Activated B cell treated with CpG ODN at 0.5 μM for 24 hours (primary cell): ENCODE measurements around the gene CACNA1B. TPM values are rescaled to one million over a fixed set of nuclear protein-coding genes. Genes with fewer than 3 reads are reported as not detected.
"Not testable (repeated sequence)": the region's sequence is repeated elsewhere in the genome, so short reads cannot be mapped to it uniquely, and the experiment has no call there.

ENCODE experiments used
- ATAC-seq: fragments of 200-7000 bp; cut with Tn5 transposase; one replicate; pipeline ENCODE4 v1.10.0; 2021; ENCODE audit warnings: low read depth, mild to moderate bottlenecking, moderate library complexity
- CTCF ChIA-PET: fragments of 350-600 bp; sonication (Branson Sonifier 250); formaldehyde crosslinking; loops from one replicate; lab custom pipeline; 2021; ENCODE audit warnings: antibody characterized with exemption; lab: Charles Lee
- POLR2A ChIA-PET: fragments of 350-600 bp; sonication (Branson Sonifier 250); formaldehyde crosslinking; loops from one replicate; lab custom pipeline; 2021; ENCODE audit warnings: antibody characterized with exemption; lab: Charles Lee
- DNase-seq: peaks from one replicate; pipeline ENCODE4 v3.0.0; 2022
- H3K27ac Mint-ChIP-seq: one replicate; pipeline ENCODE4 v1.8.0; 2020; ENCODE audit warnings: mixed read lengths
- H3K27me3 Mint-ChIP-seq: one replicate; pipeline ENCODE4 v1.8.0; 2021; ENCODE audit warnings: mixed read lengths
- H3K36me3 Mint-ChIP-seq: one replicate; pipeline ENCODE4 v1.8.0; 2021; ENCODE audit warnings: low read depth, mixed read lengths
- H3K4me1 Mint-ChIP-seq: one replicate; pipeline ENCODE4 v1.8.0; 2021; ENCODE audit warnings: mixed read lengths
- H3K4me3 Mint-ChIP-seq: one replicate; pipeline ENCODE4 v1.8.0; 2020; ENCODE audit warnings: mild to moderate bottlenecking, mixed read lengths
- H3K9me3 Mint-ChIP-seq: one replicate; pipeline ENCODE4 v1.8.0; 2020; ENCODE audit warnings: mixed read lengths
- CTCF ChIP-seq: fragments of 200-600 bp; IDR thresholded peaks from one replicate; pipeline ENCODE4 v1.8.0; 2022; ENCODE audit warnings: antibody characterized with exemption, mild to moderate bottlenecking
- intact Hi-C: fragments of 100-400 bp; cut with micrococcal nuclease; formaldehyde crosslinking; loops from one replicate; pipeline ENCODE4 v1.15.1; 2024
- total RNA-seq: library from RNA; stranded (reverse); gene quantifications from 2 replicates; pipeline ENCODE4 v1.2.3, GENCODE V29; 2022

CACNA1B gene
- total RNA-seq, 1 donor from 2014 or later: 1.5 TPM

DNA sequence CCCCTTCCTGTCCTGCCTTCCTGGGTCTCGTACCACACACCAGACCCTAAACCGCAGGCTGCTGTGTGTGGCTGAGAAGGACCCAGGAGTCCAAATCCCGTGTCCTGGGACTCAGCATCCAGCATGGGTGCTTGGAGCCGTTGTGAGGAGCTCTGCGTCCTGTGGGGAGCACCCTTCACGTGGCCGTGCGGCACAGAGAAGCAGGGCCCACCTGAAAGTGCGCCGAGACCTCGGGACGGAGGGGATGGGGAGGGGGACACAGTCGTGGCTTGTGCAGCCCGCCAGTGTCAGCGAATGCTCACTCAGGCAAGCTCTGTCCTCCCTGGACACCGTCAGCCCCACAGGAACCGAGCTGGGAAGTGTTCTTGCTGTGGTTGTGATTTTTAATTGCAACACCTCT is 244.6 kb downstream of the CACNA1B start:
- ChIA-PET CTCF (no interaction called here), POLR2A (interaction anchor here (0.5 kb wide), 1 partner anchor 197 kb away, joined by 3 read pairs; no protein-coding TSS in a partner anchor)
- no peak for TF ChIP-seq CTCF
- Mint-ChIP-seq H3K4me3 (no peak overlapping the region), H3K36me3 (no peaks in the 10 kb centered on the region), H3K9me3 (no peaks in the 10 kb centered on the region), H3K27ac (no peak overlapping the region), H3K27me3 (no peaks in the 10 kb centered on the region), H3K4me1 (no peaks in the 10 kb centered on the region)
- ATAC-seq: no peak
- intact Hi-C loops: no loop called here
- DNase-seq: no peak

GRCh38 chr9:138122676-138123075 is 245.1 kb downstream of the CACNA1B start:
- Mint-ChIP-seq H3K36me3 (no peaks in the 10 kb centered on the region), H3K4me3 (no peak overlapping the region), H3K4me1 (no peaks in the 10 kb centered on the region), H3K27ac (no peak overlapping the region), H3K27me3 (no peaks in the 10 kb centered on the region), H3K9me3 (no peaks in the 10 kb centered on the region)
- intact Hi-C loops: no loop called here
- DNase-seq (no peak), ATAC-seq (no peak)
- ChIA-PET POLR2A (interaction anchor here (0.5 kb wide), 1 partner anchor 197 kb away, joined by 3 read pairs; no protein-coding TSS in a partner anchor), CTCF (no interaction called here)
- no peak for TF ChIP-seq CTCF

GRCh38 chr9:138123086-138123485 is 245.5 kb downstream of the CACNA1B start:
- ChIA-PET CTCF (no interaction called here), POLR2A (no interaction called here)
- intact Hi-C loops: no loop called here
- ATAC-seq (no peak), DNase-seq (no peak)
- Mint-ChIP-seq H3K4me3 (no peak overlapping the region), H3K27ac (no peak overlapping the region), H3K9me3 (no peaks in the 10 kb centered on the region), H3K36me3 (no peaks in the 10 kb centered on the region), H3K4me1 (no peaks in the 10 kb centered on the region), H3K27me3 (no peaks in the 10 kb centered on the region)
- TF ChIP-seq CTCF: no peak

DNA sequence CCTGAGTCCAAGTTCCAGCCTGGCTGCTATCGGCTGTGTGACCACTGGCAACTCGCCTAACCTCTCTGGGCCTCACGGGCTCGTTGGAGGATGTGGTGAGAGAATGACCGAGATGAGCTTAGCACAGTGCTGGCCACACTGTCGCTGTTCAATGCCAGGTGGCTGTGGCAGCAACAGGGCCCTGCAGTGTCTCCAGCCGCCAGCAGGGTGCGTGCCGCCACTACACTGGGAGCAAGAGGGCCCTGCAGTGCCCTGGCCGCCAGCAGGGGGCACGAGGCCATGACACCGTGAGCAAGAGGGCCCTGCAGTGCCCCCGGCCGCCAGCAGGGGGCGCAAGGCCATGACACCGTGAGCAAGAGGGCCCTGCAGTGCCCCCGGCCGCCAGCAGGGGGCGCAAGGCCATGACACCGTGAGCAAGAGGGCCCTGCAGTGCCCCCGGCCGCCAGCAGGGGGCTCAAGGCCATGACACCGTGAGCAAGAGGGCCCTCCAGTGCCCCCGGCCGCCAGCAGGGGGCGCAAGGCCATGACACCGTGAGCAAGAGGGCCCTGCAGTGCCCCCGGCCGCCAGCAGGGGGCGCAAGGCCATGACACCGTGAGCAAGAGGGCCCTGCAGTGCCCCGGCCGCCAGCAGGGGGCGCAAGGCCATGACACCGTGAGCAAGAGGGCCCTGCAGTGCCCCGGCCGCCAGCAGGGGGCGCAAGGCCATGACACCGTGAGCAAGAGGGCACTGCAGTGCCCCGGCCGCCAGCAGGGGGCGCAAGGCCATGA is 248.7 kb downstream of the CACNA1B start:
- intact Hi-C loops, H3K27ac Mint-ChIP-seq, ATAC-seq, POLR2A ChIA-PET, H3K4me1 Mint-ChIP-seq, H3K4me3 Mint-ChIP-seq, DNase-seq, H3K36me3 Mint-ChIP-seq, H3K27me3 Mint-ChIP-seq, H3K9me3 Mint-ChIP-seq, CTCF ChIA-PET: not testable (repeated sequence)

- POLR2A ChIA-PET, intact Hi-C loops, H3K36me3 Mint-ChIP-seq, H3K27me3 Mint-ChIP-seq, H3K4me1 Mint-ChIP-seq, DNase-seq, H3K27ac Mint-ChIP-seq, H3K9me3 Mint-ChIP-seq, CTCF ChIA-PET, H3K4me3 Mint-ChIP-seq: not testable (repeated sequence)
- ATAC-seq: peak; percentile 64
These were observed 249.4 kb downstream of the CACNA1B start for GRCh38 chr9:138126858-138127584.

DNA sequence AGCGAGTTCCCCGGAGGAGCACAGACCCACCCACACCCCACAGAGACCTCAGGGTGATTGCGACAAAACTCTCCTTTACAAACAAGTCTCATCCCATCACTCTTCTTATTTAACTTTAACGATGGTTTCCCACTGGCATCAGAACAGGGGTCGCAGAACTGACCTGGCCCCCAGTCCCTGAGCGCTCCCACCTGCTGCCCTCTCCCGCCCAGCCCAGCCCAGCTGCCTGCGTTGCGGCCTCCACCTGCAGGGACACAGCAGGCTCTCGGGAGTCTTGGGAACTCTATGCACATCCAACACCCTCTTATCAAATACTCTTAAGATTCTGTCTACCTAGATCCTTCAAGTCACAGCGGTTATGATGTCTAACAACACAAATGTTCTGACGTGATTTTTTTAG is 250.4 kb downstream of the CACNA1B start:
- POLR2A ChIA-PET: interaction anchor here (0.6 kb wide), 1 partner anchor 509 kb away, joined by 3 read pairs; the partner anchor contains the start of gene EHMT1
- ATAC-seq: not testable (repeated sequence)

GRCh38 chr9:138129318-138129717 is 251.7 kb downstream of the CACNA1B start:
- ATAC-seq, H3K4me3 Mint-ChIP-seq, H3K36me3 Mint-ChIP-seq, H3K27ac Mint-ChIP-seq, DNase-seq, POLR2A ChIA-PET, H3K9me3 Mint-ChIP-seq, H3K27me3 Mint-ChIP-seq, CTCF ChIA-PET, intact Hi-C loops, H3K4me1 Mint-ChIP-seq: not testable (repeated sequence)

More for the DNA sequence above, 250.4 kb downstream of the CACNA1B start:
- CTCF ChIA-PET, H3K36me3 Mint-ChIP-seq, H3K27ac Mint-ChIP-seq, H3K9me3 Mint-ChIP-seq, H3K4me1 Mint-ChIP-seq, H3K4me3 Mint-ChIP-seq, intact Hi-C loops, DNase-seq, H3K27me3 Mint-ChIP-seq: not testable (repeated sequence)

DNA sequence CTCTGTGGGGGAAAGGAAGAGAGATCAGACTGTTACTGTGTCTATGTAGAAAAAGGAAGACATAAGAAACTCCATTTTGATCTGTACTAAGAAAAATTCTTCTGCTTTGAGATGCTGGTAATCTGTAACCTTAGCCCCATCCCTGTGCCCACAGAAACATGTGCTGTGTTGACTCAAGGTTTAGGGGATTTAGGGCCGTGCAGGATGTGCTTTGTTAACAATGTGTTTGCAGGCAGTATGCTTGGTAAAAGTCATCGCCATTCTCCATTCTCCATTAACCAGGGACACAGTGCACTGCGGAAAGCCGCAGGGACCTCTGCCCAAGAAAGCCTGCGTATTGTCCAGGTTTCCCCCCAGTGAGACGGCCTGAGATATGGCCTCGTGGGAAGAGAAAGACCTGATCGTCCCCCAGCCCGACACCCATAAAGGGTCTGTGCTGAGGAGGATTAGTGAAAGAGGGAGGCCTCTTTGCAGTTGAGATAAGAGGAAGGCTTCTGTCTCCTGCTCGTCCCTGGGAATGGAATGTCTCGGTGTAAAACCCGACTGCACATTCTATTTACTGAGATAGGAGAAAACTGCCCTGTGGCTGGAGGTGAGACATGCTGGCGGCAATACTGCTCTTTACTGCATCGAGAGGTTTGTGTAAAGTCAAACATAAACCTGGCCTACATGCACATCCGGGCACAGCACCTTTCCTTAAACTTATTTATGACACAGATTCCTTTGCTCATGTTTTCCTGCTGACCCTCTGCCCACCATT is 255.5 kb downstream of the CACNA1B start:
- intact Hi-C loops, DNase-seq, H3K27me3 Mint-ChIP-seq, POLR2A ChIA-PET, H3K4me3 Mint-ChIP-seq, H3K27ac Mint-ChIP-seq, H3K9me3 Mint-ChIP-seq, H3K36me3 Mint-ChIP-seq, H3K4me1 Mint-ChIP-seq, ATAC-seq, CTCF ChIA-PET: not testable (repeated sequence)

DNA sequence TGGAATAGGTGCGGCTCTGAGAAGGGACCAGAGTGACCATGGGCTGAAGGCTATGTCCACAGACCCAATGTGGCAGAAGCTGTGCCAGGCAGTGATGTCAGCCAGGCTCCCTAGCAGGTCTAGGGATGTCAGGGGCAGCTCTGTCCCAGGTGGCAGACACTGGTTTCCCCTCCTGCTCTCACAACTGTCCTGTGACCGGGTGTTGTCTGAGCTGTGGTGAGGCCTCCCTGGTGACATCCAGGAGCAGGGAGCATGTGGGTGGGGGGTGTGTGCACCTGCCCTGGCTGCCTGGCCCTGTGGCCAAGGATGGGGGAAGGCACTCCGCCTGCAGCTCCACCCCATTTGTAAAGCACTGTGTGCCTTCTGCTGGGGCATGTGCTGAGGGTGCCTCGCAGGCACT is 257.0 kb downstream of the CACNA1B start:
- H3K4me1 Mint-ChIP-seq, ATAC-seq, H3K27ac Mint-ChIP-seq, H3K9me3 Mint-ChIP-seq, H3K36me3 Mint-ChIP-seq, CTCF ChIA-PET, POLR2A ChIA-PET, DNase-seq, H3K27me3 Mint-ChIP-seq, intact Hi-C loops, H3K4me3 Mint-ChIP-seq: not testable (repeated sequence)
